ENCODE results near the gene SUCO.
A peak's percentile ranks its signal among the peaks of the same experiment; 100 is the strongest.

The SUCO gene

GRCh38 chr1:172517081-172517480 lies 15.9 kb upstream of the SUCO start:
- no peak for DNase-seq (ENCODE audit: low read depth in 2 of 2)

DNA sequence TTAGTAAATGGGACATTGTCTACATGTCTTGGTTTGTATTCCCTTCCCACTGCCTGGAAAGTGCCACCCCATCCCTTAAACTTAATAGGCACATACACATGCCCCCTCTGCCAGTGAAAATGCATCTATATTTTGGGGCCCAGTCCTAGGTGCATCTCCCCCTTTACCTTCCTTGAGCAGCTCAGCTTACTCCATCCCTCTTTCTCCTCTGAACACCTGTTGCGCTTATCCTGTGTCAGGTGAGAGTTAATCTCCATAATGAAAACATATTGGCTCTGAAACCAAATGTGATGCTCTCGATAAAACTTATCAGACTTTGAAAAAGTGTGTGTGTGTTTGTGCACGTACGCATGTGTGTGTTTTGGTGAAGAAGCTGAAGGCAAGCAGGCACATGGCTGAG lies 15.4 kb upstream of the SUCO start:
- no peak for DNase-seq (ENCODE audit: low read depth in 2 of 2)

DNA sequence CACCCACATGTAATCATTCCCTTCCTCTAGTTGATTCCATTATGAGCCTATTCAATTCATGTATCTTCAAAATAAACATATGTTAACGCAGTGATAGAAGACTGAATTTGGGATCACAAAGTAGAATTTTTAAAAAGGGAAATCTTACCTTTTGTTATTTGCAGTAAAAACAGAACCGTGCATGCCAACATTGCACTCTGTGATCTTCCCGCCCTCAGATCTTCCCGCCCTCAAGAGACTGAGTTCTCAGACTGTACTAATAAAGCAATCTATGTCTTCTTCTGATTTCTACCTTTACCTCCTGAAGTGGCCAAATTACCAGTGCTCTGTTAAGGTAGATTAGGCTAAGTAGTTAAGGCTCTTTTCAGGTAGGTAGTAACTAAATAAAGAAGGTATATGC lies 3.6 kb upstream of the SUCO start:
- no peak for DNase-seq (ENCODE audit: low read depth in 2 of 2)

- no peak for DNase-seq (ENCODE audit: low read depth in 2 of 2)
These were observed 3.0 kb upstream of the SUCO start for GRCh38 chr1:172530000-172530399.

- no peak for DNase-seq (ENCODE audit: low read depth in 2 of 2)
These were observed 1.4 kb upstream of the SUCO start for GRCh38 chr1:172531412-172532182.

DNA sequence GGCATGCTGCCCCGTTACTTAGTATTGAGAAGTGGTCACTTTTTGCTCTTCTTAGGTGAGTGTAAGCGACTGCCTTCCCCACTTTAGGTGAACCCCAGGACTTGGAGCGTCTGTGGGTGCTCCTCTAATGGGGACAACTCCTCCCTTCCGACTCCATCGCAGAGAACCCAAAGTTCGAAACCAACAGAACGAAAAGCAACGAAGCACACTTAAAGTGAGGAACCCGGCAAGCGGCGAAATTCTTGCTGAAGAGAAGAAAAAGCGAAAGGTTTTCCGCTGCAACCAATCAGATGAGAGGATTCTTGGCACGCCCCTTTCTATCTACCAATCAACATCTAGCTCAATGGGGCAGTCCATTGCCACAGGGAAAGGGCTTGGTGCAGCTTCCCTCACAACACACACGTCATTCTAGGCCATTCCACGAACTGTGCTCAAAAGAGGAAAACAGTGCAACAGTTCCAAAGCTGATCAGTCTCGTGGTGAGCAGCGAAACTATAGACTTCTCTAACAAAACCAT lies 709 bp upstream of the SUCO start:
- peak; percentile 49 to 68 for DNase-seq (ENCODE audit: low read depth in 2 of 2)

GRCh38 chr1:172533513-172534151 lies 682 bp downstream of the SUCO start:
- peak; percentile 7 to 10 for DNase-seq (ENCODE audit: low read depth in 2 of 2)

DNA sequence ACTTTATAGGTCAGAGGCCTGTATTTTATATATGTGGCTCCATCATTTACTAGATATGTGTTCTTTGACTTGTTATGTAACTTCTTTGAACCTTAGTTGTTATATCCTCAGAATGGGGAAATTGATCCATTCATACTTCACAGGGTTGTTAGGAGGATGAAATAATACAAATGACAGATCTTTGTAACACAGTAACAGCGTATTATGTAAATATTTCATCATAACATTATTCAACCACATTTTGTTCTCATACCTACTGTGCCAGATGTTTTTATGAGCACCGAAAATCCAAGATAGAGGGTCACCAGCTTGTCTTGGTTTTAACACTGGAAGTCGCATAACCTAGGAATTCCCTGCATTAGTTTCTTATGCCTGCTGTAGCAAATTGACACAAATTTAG lies 3.3 kb downstream of the SUCO start:
- no peak for DNase-seq (ENCODE audit: low read depth in 2 of 2)

GRCh38 chr1:172537366-172537765 lies 4.4 kb downstream of the SUCO start:
- no peak for DNase-seq (ENCODE audit: low read depth in 2 of 2)

- DNase-seq (ENCODE audit: low read depth in 2 of 2) = no peak
These were observed 5.0 kb downstream of the SUCO start for GRCh38 chr1:172537827-172538391.

GRCh38 chr1:172540635-172541034 lies 7.7 kb downstream of the SUCO start:
- DNase-seq (ENCODE audit: low read depth in 2 of 2) = no peak

GRCh38 chr1:172544481-172545104 lies 11.6 kb downstream of the SUCO start:
- no peak for DNase-seq (ENCODE audit: low read depth in 2 of 2)

GRCh38 chr1:172545396-172546004 lies 12.6 kb downstream of the SUCO start:
- no peak for DNase-seq (ENCODE audit: low read depth in 2 of 2)

GRCh38 chr1:172547071-172547470 lies 14.1 kb downstream of the SUCO start:
- DNase-seq (ENCODE audit: low read depth in 2 of 2) = no peak

DNA sequence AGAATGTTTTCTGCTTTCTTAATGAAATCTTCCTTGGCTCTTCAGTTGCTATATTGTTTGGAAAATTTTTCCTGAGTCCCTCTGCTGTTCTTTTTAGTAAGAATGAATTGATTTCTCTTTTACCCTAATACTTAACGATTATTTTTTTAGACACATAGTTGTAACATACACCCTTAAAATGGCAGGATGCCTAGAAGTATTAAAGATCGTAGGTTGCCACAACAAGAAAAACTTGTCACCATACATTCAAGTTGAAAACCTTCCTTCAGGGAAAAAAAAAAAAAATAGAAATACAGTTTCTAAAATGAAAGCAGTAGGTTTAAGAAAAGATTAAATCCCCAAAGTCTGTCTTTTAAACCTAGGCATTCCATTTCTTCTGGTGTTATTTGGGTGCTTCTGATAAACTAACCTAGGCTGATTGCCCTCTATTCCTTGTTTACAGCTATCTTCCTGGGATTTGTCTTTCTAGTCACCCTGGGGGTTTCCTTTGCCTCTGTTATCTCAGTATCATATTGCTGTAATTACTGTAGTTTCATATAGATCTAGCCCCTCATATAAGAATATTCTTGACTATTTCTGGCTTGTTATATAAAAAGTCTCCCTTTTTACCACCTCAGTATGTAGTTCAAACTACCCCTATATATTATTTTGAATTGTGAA lies 16.8 kb downstream of the SUCO start:
- no peak for DNase-seq (ENCODE audit: low read depth in 2 of 2)

GRCh38 chr1:172551279-172551678 lies 18.3 kb downstream of the SUCO start:
- DNase-seq (ENCODE audit: low read depth in 2 of 2) = no peak

GRCh38 chr1:172554915-172555314 lies 22.0 kb downstream of the SUCO start:
- no peak for DNase-seq (ENCODE audit: low read depth in 2 of 2)

GRCh38 chr1:172556461-172556860 lies 23.5 kb downstream of the SUCO start:
- DNase-seq (ENCODE audit: low read depth in 2 of 2) = no peak

GRCh38 chr1:172557270-172557669 lies 24.3 kb downstream of the SUCO start:
- DNase-seq (ENCODE audit: low read depth in 2 of 2) = no peak

DNA sequence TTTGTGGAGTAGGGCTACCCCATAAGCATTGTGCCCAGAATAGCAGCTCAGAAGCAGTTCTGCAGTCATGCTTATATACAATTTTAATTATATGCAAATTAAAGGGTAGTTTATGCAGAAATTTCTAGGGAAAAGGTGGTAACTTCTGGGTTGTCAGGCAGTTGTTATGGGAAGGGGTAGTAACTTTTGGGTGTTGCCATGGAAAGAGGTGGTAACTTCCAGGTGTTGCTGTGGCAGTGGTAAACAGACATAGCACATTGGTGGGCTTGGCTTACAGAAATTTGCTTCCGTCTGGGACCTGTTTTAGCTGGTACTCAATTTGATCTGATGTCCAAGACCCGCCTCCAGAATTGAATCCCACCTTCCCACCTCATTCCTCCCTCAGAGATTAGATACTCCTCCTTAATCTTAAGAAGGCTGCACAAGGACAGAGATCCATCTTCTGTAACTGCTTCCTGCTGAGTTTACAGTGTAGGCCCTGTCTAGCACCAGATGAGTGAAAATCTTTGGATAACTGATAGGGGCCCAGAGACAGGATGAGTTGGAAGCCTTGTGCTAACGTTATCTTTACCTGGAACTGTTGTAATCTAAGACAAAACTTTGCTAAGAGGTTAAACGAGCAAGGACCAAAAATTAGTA lies 26.7 kb downstream of the SUCO start:
- DNase-seq (ENCODE audit: low read depth in 2 of 2) = no peak

DNA sequence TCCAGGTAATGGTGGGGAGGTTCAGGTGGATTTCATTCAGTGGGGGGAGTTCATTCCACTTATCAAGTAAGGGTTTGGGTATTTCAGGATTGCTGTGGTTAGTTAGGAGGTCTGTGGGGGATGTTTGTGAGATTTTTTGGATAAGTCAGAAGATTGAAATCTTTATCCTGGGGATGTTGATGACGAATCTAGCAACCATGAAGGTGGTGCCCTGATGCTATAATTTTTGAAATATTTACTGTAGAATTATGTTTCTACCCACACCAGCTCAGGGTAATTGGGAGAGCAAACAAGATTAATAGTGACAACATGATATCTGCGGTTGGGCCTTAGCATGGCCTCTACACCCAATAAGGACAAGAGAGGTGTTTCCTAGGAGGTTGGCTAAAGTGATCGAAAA lies 28.3 kb downstream of the SUCO start:
- DNase-seq (ENCODE audit: low read depth in 2 of 2) = no peak
